Nephron progenitor cell (in vitro differentiated cells): ENCODE data around the gene THRAP3.

Experiments used
- DNase-seq: peaks from one replicate; pipeline ENCODE4 v3.0.0; 2021
- H3K27ac Mint-ChIP-seq: 2 replicates; pipeline ENCODE4 v1.8.0; 2021; ENCODE audit warnings: mild to moderate bottlenecking, moderate library complexity, mixed read lengths
- H3K27me3 Mint-ChIP-seq: 2 replicates; pipeline ENCODE4 v1.8.0; 2021; ENCODE audit warnings: mild to moderate bottlenecking, low read depth, mixed read lengths; ENCODE audit not compliant: poor library complexity
- H3K36me3 Mint-ChIP-seq: 2 replicates; pipeline ENCODE4 v1.8.0; 2021; ENCODE audit warnings: low read depth, mixed read lengths
- H3K4me1 Mint-ChIP-seq: 2 replicates; pipeline ENCODE4 v1.8.0; 2021; ENCODE audit warnings: mixed read lengths
- H3K4me3 Mint-ChIP-seq: 2 replicates; pipeline ENCODE4 v1.8.0; 2021; ENCODE audit warnings: mild to moderate bottlenecking, moderate library complexity, mixed read lengths
- H3K9me3 Mint-ChIP-seq: 2 replicates; pipeline ENCODE4 v1.8.0; 2021; ENCODE audit warnings: mild to moderate bottlenecking, moderate library complexity, mixed read lengths
- TF ChIP-seq, protein P1 (sequence below): fragments of 200-600 bp; sonication (generic); IDR thresholded peaks from 2 replicates; pipeline ENCODE4 v1.5.0; 2021; ENCODE audit warnings: antibody characterized with exemption

The THRAP3 gene

DNA sequence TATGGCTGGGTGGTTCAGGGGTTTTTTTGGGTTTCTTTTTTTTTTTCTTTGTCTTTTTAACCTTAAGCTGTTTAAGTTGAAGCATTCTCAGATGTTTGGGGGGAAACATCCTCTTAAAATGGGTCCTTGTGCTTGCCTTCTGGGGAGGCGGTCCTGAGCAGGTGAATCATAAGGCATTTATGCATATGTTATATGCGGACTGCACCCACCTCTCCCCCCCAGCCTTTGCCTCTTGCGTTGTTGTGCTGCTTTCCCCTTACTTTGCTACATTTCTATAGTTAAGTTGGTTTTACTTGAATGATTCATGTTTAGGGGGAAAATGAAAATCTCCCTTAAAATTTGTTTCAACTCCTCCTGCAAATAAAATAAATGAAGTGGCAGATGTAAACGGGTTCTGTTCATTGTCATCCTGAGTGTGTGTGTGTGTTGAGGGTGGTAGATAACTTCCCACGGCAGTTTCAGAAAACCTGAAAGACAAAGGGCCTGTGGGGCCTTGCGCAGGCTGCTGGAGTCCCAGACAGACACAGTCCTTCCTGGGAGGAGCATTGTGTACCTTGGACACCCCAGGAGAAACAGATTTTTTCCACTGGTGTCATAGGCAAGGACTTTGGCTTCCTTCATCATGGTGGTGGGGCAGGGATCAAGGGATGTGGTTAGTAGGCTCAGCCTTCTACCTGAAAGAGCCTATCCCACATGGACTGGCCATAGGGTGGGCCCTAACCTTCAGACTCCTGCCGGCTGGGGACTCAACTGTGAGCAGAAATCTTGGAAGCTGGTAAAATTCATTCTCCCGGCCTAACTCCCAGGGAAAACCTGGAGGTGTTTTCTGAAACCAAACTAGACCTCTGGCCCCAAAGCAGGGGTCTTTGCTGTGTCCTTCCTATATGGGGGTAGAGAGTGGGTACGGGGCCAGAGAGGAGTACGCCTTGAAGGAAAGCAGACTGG is 81.0 kb downstream of the THRAP3 start:
- Mint-ChIP-seq H3K4me3 (peak overlapping the region; percentile 91), H3K9me3 (no peaks in the 10 kb centered on the region), H3K27ac (peak overlapping the region; percentile 31), H3K36me3 (peaks cover 50% of the 10 kb centered on the region), H3K4me1 (peaks cover 26% of the 10 kb centered on the region), H3K27me3 (no peaks in the 10 kb centered on the region)
- DNase-seq: no peak
- TF ChIP-seq, protein P1, sequence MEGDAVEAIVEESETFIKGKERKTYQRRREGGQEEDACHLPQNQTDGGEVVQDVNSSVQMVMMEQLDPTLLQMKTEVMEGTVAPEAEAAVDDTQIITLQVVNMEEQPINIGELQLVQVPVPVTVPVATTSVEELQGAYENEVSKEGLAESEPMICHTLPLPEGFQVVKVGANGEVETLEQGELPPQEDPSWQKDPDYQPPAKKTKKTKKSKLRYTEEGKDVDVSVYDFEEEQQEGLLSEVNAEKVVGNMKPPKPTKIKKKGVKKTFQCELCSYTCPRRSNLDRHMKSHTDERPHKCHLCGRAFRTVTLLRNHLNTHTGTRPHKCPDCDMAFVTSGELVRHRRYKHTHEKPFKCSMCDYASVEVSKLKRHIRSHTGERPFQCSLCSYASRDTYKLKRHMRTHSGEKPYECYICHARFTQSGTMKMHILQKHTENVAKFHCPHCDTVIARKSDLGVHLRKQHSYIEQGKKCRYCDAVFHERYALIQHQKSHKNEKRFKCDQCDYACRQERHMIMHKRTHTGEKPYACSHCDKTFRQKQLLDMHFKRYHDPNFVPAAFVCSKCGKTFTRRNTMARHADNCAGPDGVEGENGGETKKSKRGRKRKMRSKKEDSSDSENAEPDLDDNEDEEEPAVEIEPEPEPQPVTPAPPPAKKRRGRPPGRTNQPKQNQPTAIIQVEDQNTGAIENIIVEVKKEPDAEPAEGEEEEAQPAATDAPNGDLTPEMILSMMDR: no peak

DNA sequence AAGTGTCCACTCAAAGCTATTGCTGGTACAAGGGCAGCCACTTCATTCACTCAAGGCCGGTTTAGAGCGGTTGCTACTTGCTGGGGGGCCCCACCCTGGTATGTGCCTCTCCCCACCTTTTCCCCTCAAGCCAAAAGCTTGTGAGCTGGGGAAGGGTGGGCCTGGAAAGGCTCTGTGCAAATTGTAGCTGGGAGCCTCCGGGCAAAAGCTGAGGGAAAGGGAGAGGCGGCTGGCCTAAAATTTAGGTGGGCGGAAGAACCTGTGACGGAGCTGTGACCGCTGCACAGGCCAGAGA is 81.6 kb downstream of the THRAP3 start:
- H3K27ac Mint-ChIP-seq: no peak overlapping the region
- H3K4me3 Mint-ChIP-seq: peak overlapping the region; percentile 91
- H3K9me3 Mint-ChIP-seq: no peaks in the 10 kb centered on the region
- H3K36me3 Mint-ChIP-seq: peaks cover 49% of the 10 kb centered on the region
- TF ChIP-seq, protein P1: no peak
- H3K4me1 Mint-ChIP-seq: peaks cover 26% of the 10 kb centered on the region
- no peak for DNase-seq
- H3K27me3 Mint-ChIP-seq: no peaks in the 10 kb centered on the region

DNA sequence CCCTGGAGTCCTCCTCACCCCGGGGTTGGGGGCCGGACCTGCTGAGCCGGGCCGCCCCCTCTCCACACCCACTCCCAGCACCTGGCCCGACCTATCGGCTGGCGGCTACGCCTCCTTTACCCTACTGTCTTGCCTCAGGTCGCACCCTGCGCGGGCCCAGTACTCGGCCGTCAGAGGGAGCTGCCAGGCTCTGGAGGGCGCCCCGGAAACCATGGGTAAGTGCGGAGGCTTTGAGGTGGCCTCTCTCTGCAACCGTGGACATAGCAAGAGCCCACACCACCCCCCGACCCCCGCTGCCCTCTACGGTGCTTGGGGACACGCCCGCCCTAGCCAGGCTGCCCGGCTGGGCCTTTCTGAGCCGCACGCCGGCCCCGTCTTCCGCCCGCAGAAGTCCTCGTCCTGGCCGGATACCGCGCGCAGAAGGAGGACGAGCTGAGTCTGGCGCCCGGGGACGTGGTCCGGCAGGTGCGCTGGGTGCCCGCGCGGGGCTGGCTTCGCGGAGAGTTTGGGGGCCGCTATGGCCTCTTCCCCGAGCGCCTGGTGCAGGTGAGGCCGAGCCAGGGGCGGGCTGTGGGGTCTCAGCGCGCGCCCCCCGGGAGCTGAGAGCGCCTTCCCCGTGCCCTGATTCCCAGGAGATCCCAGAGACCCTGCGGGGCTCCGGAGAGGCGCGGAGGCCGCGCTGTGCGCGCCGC is 82.1 kb downstream of the THRAP3 start, which contains the start of gene SH3D21:
Gene SH3D21 (plus strand): TSS at position 159 of the 692 bp plus-strand sequence. CDS start 53 bp downstream, at position 212.
- peak; percentile 62 for DNase-seq
- TF ChIP-seq, protein P1: no peak
- peaks cover 48% of the 10 kb centered on the region for H3K36me3 Mint-ChIP-seq
- H3K4me1 Mint-ChIP-seq: peaks cover 26% of the 10 kb centered on the region
- no peaks in the 10 kb centered on the region for H3K27me3 Mint-ChIP-seq
- peak within 1 kb of the TSS; percentile 91 for H3K4me3 Mint-ChIP-seq
- H3K27ac Mint-ChIP-seq: peak within 1 kb of the TSS; percentile 31
- no peaks in the 10 kb centered on the region for H3K9me3 Mint-ChIP-seq

DNA sequence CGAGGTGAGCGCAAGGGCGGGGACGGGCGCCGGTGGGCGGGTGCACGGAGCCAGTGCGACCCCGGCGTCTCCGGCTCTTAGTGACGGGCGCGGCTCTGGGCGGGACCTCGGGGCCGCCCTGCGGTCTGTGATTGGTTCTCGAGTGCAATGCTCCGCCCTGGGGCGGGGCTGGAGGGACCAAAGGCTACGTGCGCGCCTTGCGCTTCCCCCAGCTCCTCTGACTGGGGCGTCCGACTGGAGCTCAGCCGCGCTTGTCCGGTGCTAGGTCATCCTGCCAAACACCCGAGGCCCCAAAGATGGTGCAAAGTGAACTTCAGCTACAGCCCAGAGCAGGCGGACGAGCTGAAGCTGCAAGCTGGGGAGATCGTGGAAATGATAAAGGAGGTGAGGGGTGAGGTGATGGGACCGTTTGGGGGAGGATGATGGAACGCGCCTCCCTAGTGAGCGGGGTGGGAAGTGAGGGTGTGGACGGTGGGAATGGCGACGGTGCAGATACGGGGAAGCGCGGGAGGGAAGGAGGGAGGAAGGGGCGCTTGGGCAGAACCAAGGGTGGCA is 82.7 kb downstream of the THRAP3 start:
- Mint-ChIP-seq H3K27ac (no peak overlapping the region), H3K9me3 (no peaks in the 10 kb centered on the region), H3K27me3 (no peaks in the 10 kb centered on the region), H3K4me1 (peaks cover 26% of the 10 kb centered on the region), H3K4me3 (peak overlapping the region; percentile 91), H3K36me3 (peaks cover 50% of the 10 kb centered on the region)
- TF ChIP-seq, protein P1: no peak
- peak; percentile 97 for DNase-seq

DNA sequence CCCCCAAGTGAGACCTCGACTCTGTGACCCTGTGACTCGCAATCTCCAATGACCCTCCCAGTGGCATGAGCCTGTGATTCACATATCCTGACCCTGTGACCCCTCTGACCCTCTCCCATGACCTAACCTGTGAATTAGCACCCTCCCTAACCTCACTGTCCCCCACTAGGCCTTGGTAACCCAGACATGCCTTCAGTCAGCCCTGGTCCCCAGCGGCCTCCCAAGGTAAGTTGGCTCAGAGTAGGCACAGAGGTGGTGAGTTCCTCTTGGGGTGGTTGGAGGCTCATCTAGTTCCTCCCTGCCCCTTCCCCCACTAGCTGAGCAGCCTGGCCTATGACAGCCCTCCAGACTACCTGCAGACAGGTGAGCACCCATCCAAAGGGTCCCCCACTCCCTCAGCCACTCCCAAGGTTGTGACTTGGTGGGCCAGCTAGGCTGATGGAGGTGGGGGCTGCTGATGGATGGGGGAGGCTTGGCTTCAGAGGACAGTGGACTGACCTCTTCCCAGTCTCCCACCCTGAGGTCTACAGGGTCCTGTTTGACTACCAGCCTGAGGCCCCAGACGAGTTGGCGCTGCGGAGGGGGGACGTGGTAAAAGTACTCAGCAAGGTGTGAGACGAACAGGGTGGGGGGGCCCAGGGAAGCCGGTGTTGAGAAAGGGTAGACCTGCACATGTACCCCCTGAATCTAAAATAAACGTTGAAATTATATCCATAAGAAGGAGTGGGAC is 83.5 kb downstream of the THRAP3 start:
- peaks cover 26% of the 10 kb centered on the region for H3K4me1 Mint-ChIP-seq
- no peak overlapping the region for H3K27ac Mint-ChIP-seq
- peak overlapping the region; percentile 91 for H3K4me3 Mint-ChIP-seq
- H3K27me3 Mint-ChIP-seq: no peaks in the 10 kb centered on the region
- H3K9me3 Mint-ChIP-seq: no peaks in the 10 kb centered on the region
- H3K36me3 Mint-ChIP-seq: peaks cover 48% of the 10 kb centered on the region
- TF ChIP-seq, protein P1: no peak
- DNase-seq: peak; percentile 19
